K562 (cell line): ENCODE results near the gene SMIM35. TPM values are rescaled to one million over a fixed set of nuclear protein-coding genes. Genes with fewer than 3 reads are reported as not detected.

Experiments
- COPS2 ChIP-seq: fragments of 450-650 bp; conservative IDR thresholded peaks from 2 replicates; pipeline ENCODE4 v1.6.1; 2016; ENCODE audit warnings: mild to moderate bottlenecking, moderate library complexity
- EP400 ChIP-seq: fragments of 450-650 bp; IDR thresholded peaks from 2 replicates; pipeline ENCODE4 v1.6.1; 2017; ENCODE audit warnings: antibody characterized with exemption, mild to moderate bottlenecking, moderate library complexity
- EWSR1 ChIP-seq: fragments of 450-650 bp; IDR thresholded peaks from 2 replicates; pipeline ENCODE4 v1.6.1; 2018; ENCODE audit warnings: borderline replicate concordance, mild to moderate bottlenecking, low read depth, moderate library complexity; ENCODE audit not compliant: partially characterized antibody
- FOSL1 ChIP-seq: fragments of 200-800 bp; sonication (Bioruptor generic); conservative IDR thresholded peaks from 2 replicates; pipeline ENCODE4 v1.6.1; 2016; ENCODE audit warnings: missing genetic modification characterization, missing compliant biosample characterization
- HLTF ChIP-seq: fragments of 450-650 bp; IDR thresholded peaks from 2 replicates; pipeline ENCODE4 v1.6.1; 2016
- HMG20B ChIP-seq: fragments of 250-450 bp; sonication (Bioruptor Pico); IDR thresholded peaks from 2 replicates; pipeline ENCODE4 v1.5.0; 2021; ENCODE audit warnings: mild to moderate bottlenecking
- HNRNPH1 ChIP-seq: fragments of 200-400 bp; formaldehyde crosslinking; optimal IDR thresholded peaks from 2 replicates; pipeline ENCODE3; 2017; ENCODE audit warnings: low read depth, mild to moderate bottlenecking, low read length, moderate library complexity
- LCOR ChIP-seq: sonication (generic); formaldehyde crosslinking; IDR thresholded peaks from 2 replicates; pipeline ENCODE4 v1.8.0; 2022; ENCODE audit warnings: mild to moderate bottlenecking, missing genetic modification reagents
- MAZ ChIP-seq, 2 experiments: fragments of 450-650 bp in 1 of 2; sonication (generic) in 1 of 2; formaldehyde crosslinking; IDR thresholded peaks in 1 of 2; conservative IDR thresholded peaks in 1 of 2; 2 replicates each; pipeline versions ENCODE4 v1.4.0 to v1.5.0; 2020; ENCODE audit warnings: mild to moderate bottlenecking in 1 of 2, missing genetic modification reagents in 1 of 2
- NFE2 ChIP-seq: IDR thresholded peaks from 2 replicates; pipeline ENCODE4 v1.6.1; 2014; ENCODE audit warnings: antibody characterized with exemption, low read depth
- NFXL1 ChIP-seq: fragments of 450-650 bp; formaldehyde crosslinking; IDR thresholded peaks from 2 replicates; pipeline ENCODE4 v1.4.0; 2021; ENCODE audit warnings: mild to moderate bottlenecking
- POLR2A ChIP-seq: fragments of 450-650 bp; conservative IDR thresholded peaks from 2 replicates; pipeline ENCODE4 v1.6.1; 2016
- SAFB2 ChIP-seq: fragments of 200-400 bp; formaldehyde crosslinking; IDR thresholded peaks from 2 replicates; pipeline ENCODE4 v1.6.1; 2018; ENCODE audit warnings: borderline replicate concordance, low read length, low read depth, moderate library complexity; ENCODE audit not compliant: severe bottlenecking
- SMARCA5 ChIP-seq: fragments of 450-650 bp; IDR thresholded peaks from 2 replicates; pipeline ENCODE4 v1.6.1; 2016
- SPI1 ChIP-seq: IDR thresholded peaks from 2 replicates; pipeline ENCODE4 v1.6.1; 2011; ENCODE audit warnings: low read depth, low read length, control low read depth, borderline replicate concordance
- SRF ChIP-seq, 2 experiments: fragments of 250-450, 450-650 bp in 1 of 2; sonication (Bioruptor Pico) in 1 of 2; sonication (generic) in 1 of 2; formaldehyde crosslinking; IDR thresholded peaks; 2 replicates each; pipeline versions ENCODE4 v1.5.0 to v1.5.1; 2020 to 2022; ENCODE audit warnings: mild to moderate bottlenecking in 1 of 2, missing genetic modification reagents in 1 of 2
- ZFPM2 ChIP-seq: fragments of 250-450 bp; sonication (Bioruptor Pico); IDR thresholded peaks from 2 replicates; pipeline ENCODE4 v1.5.1; 2022; ENCODE audit warnings: mild to moderate bottlenecking
- ZNF354B ChIP-seq: fragments of 250-450 bp; sonication (Bioruptor Pico); IDR thresholded peaks from 2 replicates; pipeline ENCODE4 v1.4.0; 2020
- polyA plus RNA-seq, 8 experiments: library from polyadenylated mRNA; depleted of rRNA in 4 of 8; stranded (reverse) in 5 of 8; unstranded in 3 of 8; fragments of >200 nt; fragmentation: Nextera tagmentation in 2 of 8; fragmentation: Illumina TruSeq in 1 of 8; extraction: Ambion mirVana in 2 of 8; extraction: Trizol in 1 of 8; gene quantifications; 2 replicates each; pipeline versions ENCODE4 v1.2.1 to v1.2.3, GENCODE V29; 2011 to 2014; ENCODE audit warnings: inconsistent platforms in 1 of 8, missing spikeins in 1 of 8
- total RNA-seq, 7 experiments: library from RNA; depleted of rRNA in 6 of 7; stranded (reverse); fragments of >200 nt in 6 of 7; fragmentation: Illumina TruSeq in 2 of 7; extraction: Trizol in 2 of 7; gene quantifications; 2 replicates each; pipeline versions ENCODE4 v1.2.1 to v1.2.3, GENCODE V29; 2011 to 2021; ENCODE audit warnings: low replicate concordance in 1 of 7
- TF ChIP-seq, protein P1 (sequence below): fragments of 150-350 bp; IDR thresholded peaks from 2 replicates; pipeline ENCODE4 v1.6.1; 2014; ENCODE audit warnings: low read depth, mild to moderate bottlenecking, low read length, borderline replicate concordance
- TF ChIP-seq, protein P2 (sequence below), 2 experiments: fragments of 450-650 bp; IDR thresholded peaks; 2 replicates each; pipeline ENCODE4 v1.6.1; 2016
- TF ChIP-seq, protein P3 (sequence below): fragments of 250-450 bp; sonication (Bioruptor Pico); IDR thresholded peaks from 2 replicates; pipeline ENCODE4 v1.5.0; 2022; ENCODE audit warnings: mild to moderate bottlenecking
- TF ChIP-seq, protein P4 (sequence below): fragments of 450-650 bp; IDR thresholded peaks from 2 replicates; pipeline ENCODE4 v1.6.1; 2017; ENCODE audit warnings: mild to moderate bottlenecking, moderate library complexity

SMIM35 gene
- total and polyA plus RNA-seq, 9 of the 15 experiments (the other 6 are each of a cell fraction or from before 2014, with no cell fraction given): 0.03 TPM; not detected in 7

DNA sequence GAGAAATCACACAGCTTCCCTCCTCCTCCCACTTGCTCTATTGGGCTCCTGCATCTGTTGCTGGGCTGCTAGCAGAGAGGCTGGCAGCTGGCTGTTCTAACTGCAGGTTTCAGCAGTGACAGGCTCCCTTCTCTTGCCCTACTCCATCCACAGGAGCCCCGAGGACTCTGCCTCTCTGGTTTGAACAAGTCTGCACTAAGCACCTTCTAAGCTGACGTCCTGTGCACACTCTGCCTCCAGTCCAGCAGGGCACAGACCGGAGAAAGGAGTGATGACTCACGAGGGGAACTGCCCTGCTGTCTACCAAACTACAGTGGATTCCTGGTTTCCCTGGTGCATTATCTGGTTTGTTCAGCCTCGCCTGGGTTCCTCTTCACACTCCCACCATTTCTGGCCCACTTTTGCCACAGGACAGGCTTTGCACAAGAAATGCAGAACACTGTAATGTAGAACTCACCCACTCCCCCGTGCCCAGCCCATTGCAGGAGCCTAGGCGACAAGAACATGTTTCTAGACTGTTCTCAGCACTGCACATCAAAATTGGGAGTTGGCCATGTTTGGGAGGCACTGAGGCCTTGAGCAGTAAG lies 74.6 kb downstream of the SMIM35 start (continued):
- TF ChIP-seq, protein P1, sequence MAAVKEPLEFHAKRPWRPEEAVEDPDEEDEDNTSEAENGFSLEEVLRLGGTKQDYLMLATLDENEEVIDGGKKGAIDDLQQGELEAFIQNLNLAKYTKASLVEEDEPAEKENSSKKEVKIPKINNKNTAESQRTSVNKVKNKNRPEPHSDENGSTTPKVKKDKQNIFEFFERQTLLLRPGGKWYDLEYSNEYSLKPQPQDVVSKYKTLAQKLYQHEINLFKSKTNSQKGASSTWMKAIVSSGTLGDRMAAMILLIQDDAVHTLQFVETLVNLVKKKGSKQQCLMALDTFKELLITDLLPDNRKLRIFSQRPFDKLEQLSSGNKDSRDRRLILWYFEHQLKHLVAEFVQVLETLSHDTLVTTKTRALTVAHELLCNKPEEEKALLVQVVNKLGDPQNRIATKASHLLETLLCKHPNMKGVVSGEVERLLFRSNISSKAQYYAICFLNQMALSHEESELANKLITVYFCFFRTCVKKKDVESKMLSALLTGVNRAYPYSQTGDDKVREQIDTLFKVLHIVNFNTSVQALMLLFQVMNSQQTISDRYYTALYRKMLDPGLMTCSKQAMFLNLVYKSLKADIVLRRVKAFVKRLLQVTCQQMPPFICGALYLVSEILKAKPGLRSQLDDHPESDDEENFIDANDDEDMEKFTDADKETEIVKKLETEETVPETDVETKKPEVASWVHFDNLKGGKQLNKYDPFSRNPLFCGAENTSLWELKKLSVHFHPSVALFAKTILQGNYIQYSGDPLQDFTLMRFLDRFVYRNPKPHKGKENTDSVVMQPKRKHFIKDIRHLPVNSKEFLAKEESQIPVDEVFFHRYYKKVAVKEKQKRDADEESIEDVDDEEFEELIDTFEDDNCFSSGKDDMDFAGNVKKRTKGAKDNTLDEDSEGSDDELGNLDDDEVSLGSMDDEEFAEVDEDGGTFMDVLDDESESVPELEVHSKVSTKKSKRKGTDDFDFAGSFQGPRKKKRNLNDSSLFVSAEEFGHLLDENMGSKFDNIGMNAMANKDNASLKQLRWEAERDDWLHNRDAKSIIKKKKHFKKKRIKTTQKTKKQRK: no peak
- TF ChIP-seq EWSR1: no peak
- peak in 1 of 2 experiments; percentile 31; a peak in 1 of 4 replicates for TF ChIP-seq SRF (CRISPR knock-in tag; IDR thresholded peaks at IDR 0.05)
- no peak for TF ChIP-seq LCOR (CRISPR knock-in tag)
- TF ChIP-seq ZNF354B (CRISPR knock-in tag): no peak
- TF ChIP-seq, protein P2, sequence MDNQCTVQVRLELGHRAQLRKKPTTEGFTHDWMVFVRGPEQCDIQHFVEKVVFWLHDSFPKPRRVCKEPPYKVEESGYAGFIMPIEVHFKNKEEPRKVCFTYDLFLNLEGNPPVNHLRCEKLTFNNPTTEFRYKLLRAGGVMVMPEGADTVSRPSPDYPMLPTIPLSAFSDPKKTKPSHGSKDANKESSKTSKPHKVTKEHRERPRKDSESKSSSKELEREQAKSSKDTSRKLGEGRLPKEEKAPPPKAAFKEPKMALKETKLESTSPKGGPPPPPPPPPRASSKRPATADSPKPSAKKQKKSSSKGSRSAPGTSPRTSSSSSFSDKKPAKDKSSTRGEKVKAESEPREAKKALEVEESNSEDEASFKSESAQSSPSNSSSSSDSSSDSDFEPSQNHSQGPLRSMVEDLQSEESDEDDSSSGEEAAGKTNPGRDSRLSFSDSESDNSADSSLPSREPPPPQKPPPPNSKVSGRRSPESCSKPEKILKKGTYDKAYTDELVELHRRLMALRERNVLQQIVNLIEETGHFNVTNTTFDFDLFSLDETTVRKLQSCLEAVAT (IDR thresholded peaks at IDR 0.05): no peak
- TF ChIP-seq, protein P3, sequence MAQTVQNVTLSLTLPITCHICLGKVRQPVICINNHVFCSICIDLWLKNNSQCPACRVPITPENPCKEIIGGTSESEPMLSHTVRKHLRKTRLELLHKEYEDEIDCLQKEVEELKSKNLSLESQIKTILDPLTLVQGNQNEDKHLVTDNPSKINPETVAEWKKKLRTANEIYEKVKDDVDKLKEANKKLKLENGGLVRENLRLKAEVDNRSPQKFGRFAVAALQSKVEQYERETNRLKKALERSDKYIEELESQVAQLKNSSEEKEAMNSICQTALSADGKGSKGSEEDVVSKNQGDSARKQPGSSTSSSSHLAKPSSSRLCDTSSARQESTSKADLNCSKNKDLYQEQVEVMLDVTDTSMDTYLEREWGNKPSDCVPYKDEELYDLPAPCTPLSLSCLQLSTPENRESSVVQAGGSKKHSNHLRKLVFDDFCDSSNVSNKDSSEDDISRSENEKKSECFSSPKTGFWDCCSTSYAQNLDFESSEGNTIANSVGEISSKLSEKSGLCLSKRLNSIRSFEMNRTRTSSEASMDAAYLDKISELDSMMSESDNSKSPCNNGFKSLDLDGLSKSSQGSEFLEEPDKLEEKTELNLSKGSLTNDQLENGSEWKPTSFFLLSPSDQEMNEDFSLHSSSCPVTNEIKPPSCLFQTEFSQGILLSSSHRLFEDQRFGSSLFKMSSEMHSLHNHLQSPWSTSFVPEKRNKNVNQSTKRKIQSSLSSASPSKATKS (CRISPR knock-in tag): no peak
- peak; percentile 82 for TF ChIP-seq SPI1
- TF ChIP-seq, protein P4, sequence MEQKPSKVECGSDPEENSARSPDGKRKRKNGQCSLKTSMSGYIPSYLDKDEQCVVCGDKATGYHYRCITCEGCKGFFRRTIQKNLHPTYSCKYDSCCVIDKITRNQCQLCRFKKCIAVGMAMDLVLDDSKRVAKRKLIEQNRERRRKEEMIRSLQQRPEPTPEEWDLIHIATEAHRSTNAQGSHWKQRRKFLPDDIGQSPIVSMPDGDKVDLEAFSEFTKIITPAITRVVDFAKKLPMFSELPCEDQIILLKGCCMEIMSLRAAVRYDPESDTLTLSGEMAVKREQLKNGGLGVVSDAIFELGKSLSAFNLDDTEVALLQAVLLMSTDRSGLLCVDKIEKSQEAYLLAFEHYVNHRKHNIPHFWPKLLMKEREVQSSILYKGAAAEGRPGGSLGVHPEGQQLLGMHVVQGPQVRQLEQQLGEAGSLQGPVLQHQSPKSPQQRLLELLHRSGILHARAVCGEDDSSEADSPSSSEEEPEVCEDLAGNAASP: no peak
- no peak for TF ChIP-seq HNRNPH1
- TF ChIP-seq NFE2: peak; percentile 51; the same call in 1 of the 2 replicates
- TF ChIP-seq SAFB2: no peak
- TF ChIP-seq ZFPM2: no peak
- TF ChIP-seq HMG20B (CRISPR knock-in tag): no peak
- TF ChIP-seq MAZ (CRISPR knock-in tag; conservative IDR thresholded peaks at IDR 0.05 in 1 of 2, IDR thresholded peaks at IDR 0.05 in 1 of 2): peak; percentile 27 to 36; a peak in 2 of 4 replicates
- TF ChIP-seq FOSL1: peak; percentile 83
- no peak for TF ChIP-seq EP400
- TF ChIP-seq POLR2A: no peak
- no peak for TF ChIP-seq NFXL1
- TF ChIP-seq COPS2: no peak
- no peak for TF ChIP-seq HLTF
- TF ChIP-seq SMARCA5: no peak
